CD4-positive, alpha-beta T cell treated with Interleukin-6 at 100 ng/mL for 8 hours (primary cell): ENCODE data around the gene EEF1B2.
"Not testable (repeated sequence)": the region's sequence is repeated elsewhere in the genome, so short reads cannot be mapped to it uniquely, and the experiment has no call there.

Experiments used
- DNase-seq: peaks from one replicate; pipeline ENCODE4 v3.0.0-alpha.2; 2020; ENCODE audit warnings: mixed read lengths, low spot score

Gene EEF1B2

GRCh38 chr2:206159346-206160124 is at the start of gene EEF1B2, which contains the start of gene NDUFS1:
Gene EEF1B2 (plus strand): TSS chr2:206159895. CDS start chr2:206159980, 85 bp downstream.
Gene NDUFS1 (minus strand): TSS chr2:206159444. CDS start chr2:206153678, 5,766 bp downstream.
- peak; percentile 96 for DNase-seq

GRCh38 chr2:206112108-206112507 is 47.6 kb upstream of the EEF1B2 start:
- no peak for DNase-seq

- DNase-seq: no peak
Observed at GRCh38 chr2:206112846-206113547, 46.7 kb upstream of the EEF1B2 start.

- DNase-seq: no peak
Observed at GRCh38 chr2:206115026-206115578, 44.6 kb upstream of the EEF1B2 start.

GRCh38 chr2:206116278-206116677 is 43.4 kb upstream of the EEF1B2 start:
- DNase-seq: no peak

- DNase-seq: not testable (repeated sequence)
Observed at GRCh38 chr2:206122569-206122968, 37.1 kb upstream of the EEF1B2 start.

GRCh38 chr2:206125901-206126300 is 33.8 kb upstream of the EEF1B2 start:
- no peak for DNase-seq

GRCh38 chr2:206127656-206128055 is 32.0 kb upstream of the EEF1B2 start:
- DNase-seq: no peak

- DNase-seq: no peak
Observed at GRCh38 chr2:206143451-206143850, 16.2 kb upstream of the EEF1B2 start.

GRCh38 chr2:206144383-206144782 is 15.3 kb upstream of the EEF1B2 start:
- DNase-seq: no peak

- no peak for DNase-seq
Observed at GRCh38 chr2:206145665-206146064, 14.0 kb upstream of the EEF1B2 start.

- no peak for DNase-seq
Observed at GRCh38 chr2:206149330-206149729, 10.4 kb upstream of the EEF1B2 start.

- no peak for DNase-seq
Observed at GRCh38 chr2:206150168-206150567, 9.5 kb upstream of the EEF1B2 start.

- DNase-seq: no peak
Observed at GRCh38 chr2:206150631-206151030, 9.1 kb upstream of the EEF1B2 start.

- DNase-seq: no peak
Observed at GRCh38 chr2:206154197-206154596, 5.5 kb upstream of the EEF1B2 start.

GRCh38 chr2:206157014-206157413 is 2.7 kb upstream of the EEF1B2 start:
- DNase-seq: not testable (repeated sequence)

GRCh38 chr2:206158563-206159345 is 941 bp upstream of the EEF1B2 start:
- no peak for DNase-seq

GRCh38 chr2:206160125-206160806 is 571 bp downstream of the EEF1B2 start:
- peak; percentile 57 for DNase-seq

GRCh38 chr2:206160807-206161179 is 1.1 kb downstream of the EEF1B2 start:
- DNase-seq: no peak

- DNase-seq: not testable (repeated sequence)
Observed at GRCh38 chr2:206162401-206162800, 2.7 kb downstream of the EEF1B2 start.

GRCh38 chr2:206163251-206163880 is 3.7 kb downstream of the EEF1B2 start:
- DNase-seq: no peak
